HG03520 (cell line): ENCODE data around the gene CEP131.

Experiments
- ATAC-seq: cut with Tn5 transposase; IDR thresholded peaks from one replicate; pipeline ENCODE4 v1.9.1; 2021; ENCODE audit warnings: mild to moderate bottlenecking, moderate library complexity; ENCODE audit not compliant: unreplicated experiment

CEP131 gene

DNA sequence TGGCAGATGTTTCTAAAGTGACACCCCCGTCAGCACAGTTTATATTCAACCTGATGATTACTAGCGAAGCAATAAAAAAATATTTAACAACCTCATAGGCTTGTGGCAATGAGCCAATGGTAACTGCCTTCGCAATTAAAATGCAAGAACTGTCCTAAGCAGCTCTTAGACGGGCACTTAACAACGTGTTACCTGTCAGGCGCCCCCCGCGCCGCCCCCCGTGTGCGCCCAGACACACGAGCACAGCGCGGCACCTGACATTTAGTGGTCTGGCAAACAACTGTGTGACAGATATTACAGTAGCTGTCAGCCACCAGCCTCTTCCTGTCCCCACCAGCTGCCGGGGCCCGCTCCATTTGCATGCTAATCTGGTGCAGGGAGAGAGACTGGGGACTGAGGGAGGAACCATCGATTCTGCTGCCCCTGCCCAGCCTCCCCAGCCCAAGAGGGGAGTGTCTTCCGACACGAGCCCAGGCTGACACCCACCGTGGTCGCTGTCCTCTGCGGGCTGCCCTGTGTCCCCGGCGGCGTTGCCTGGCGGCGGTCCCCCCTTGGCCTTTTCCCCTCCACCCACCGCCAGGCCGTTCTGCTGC is 29.0 kb upstream of the CEP131 start:
- ATAC-seq = no peak

DNA sequence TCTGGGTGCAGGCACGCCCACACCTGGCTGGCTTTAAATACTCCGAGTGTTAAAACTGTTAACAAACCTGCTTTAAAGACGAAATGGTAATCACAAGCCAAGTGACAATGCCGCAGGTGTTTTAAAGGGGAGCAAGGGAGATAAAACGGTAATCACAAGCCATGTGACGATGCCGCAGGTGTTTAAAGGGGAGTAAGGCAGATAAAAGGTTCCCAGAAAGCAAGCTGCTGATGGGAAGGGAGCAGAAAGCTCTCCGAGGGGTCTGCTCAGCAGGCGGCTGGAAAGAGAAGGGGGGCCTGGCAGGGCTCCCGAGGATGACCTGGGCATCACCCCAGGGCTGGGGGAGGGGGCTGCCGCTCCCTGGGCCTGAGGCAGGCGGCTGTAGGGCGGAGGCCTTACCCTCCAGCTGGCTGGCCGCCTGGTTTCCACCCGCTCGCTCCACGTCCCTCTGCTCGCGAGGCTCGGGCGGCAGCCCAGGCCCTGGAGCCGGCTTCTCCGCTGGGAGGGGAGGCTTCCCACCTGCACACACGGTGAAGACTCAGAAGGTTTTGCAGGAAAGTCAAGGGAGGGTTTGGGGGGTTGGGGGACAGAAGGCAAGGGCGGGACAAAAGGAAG is 28.4 kb upstream of the CEP131 start:
- no peak for ATAC-seq

GRCh38 chr17:81250286-81251093 is 27.7 kb upstream of the CEP131 start:
- no peak for ATAC-seq

GRCh38 chr17:81249223-81250040 is 26.7 kb upstream of the CEP131 start:
- no peak for ATAC-seq

DNA sequence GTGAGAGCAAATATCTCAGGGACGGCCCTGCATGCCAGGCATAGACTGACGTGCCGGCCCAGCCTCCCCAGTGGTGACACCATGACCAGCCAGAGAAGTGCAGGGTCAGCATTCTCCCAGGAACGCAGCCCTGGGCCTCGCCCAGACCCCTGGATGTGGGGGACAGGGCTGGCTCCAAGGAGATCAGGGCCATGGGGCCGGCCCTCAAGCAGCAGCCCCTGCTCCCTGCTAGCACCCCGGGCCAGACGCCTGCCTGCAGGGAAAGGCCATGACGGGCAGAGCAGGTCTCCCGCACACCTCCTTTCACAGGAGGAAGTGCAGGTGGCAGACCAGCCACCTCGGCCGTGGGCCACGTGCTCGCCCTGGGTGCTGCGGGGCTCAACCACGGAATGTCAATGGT is 25.9 kb upstream of the CEP131 start:
- ATAC-seq = no peak

DNA sequence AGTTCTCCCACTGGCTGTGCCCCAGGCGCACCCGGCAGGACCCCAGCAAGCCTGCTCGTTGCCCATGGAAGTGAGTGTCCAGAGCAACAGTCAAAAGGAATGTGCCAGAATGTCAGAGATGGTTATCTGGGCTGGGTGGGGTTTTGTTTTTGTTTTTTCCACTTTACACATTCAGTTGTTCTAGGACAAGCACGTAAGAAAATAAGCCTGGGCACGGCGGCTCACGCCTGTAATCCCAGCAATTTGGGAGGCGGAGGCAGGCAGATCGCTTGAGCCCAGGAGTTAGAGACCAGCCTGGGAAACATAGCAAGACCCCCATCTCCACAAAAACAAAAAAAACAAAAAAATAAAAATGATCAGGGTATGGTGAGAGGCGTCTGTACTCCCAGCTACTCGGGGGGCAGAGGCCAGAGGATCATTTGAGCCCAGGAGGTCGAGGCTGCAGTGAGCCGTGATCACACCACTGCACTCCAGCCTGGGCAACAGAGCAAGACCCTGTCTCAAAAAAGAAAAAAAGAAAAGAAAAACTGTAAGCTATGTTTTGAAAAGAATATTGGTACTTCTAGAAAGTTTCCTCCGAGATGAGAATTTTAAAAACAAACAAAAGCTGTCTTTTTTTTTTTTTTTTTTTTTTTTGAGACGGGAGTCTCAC is 24.7 kb upstream of the CEP131 start:
- no peak for ATAC-seq

- no peak for ATAC-seq
Measured at GRCh38 chr17:81246679-81247338, 24.0 kb upstream of the CEP131 start.

DNA sequence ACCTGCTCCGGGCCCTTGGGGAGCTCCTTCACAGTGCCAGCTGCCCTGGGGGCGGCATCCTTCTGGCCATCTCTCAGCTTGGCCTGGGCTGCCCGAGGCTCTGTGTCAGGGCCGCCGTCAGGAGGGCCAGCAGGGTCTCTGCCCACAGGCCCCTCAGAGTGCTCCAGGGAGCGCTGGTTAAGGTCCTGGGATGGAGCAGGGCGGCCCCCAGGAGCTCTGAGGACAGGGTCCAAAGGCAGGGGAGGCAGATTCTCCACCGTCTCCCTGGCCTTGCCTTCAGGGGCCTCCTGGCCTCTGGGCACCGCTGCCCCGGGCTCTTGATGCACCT is 23.5 kb upstream of the CEP131 start:
- ATAC-seq = no peak

GRCh38 chr17:81245665-81246342 is 23.0 kb upstream of the CEP131 start:
- no peak for ATAC-seq

- no peak for ATAC-seq
Measured at GRCh38 chr17:81245024-81245664, 22.4 kb upstream of the CEP131 start.

- ATAC-seq = no peak
Measured at GRCh38 chr17:81244358-81245023, 21.7 kb upstream of the CEP131 start.

DNA sequence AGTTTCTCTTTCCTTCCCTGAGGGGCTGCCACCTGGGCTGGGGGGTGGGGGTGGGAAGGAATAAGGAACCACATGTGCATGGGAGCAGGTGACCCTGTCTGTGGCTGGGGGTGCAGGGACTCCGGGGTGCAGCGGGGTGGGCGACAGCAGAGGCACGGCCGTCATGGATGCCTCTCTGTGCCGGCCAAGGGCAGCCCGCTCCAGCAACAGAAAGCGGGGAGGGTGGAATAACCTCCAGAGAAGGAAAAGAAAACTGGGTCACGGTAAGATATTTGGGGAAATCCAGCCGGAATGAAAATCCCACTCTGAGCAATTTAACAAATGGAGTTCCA is 20.5 kb upstream of the CEP131 start:
- ATAC-seq = no peak

GRCh38 chr17:81242421-81243332 is 19.9 kb upstream of the CEP131 start:
- no peak for ATAC-seq

GRCh38 chr17:81241648-81242420 is 19.1 kb upstream of the CEP131 start:
- no peak for ATAC-seq

DNA sequence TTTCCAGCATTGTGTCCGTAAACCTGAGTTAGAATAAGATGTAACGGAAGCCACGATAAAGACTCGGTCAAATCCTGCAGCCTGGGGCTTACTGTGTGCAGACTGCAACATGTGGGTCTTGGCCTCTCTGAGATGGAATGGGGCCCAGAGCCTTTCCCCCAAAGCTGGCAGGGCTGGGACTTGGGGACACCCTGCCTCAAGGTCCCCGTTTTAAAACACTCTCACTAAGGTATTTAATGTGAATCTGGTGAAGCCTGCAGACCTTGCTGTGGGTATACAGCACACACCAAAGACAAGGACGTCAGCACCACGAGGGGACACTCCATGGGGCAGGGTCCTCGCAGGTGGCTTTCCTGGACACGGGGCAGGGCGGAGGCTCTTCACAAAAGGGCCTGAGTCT is 18.4 kb upstream of the CEP131 start:
- no peak for ATAC-seq

DNA sequence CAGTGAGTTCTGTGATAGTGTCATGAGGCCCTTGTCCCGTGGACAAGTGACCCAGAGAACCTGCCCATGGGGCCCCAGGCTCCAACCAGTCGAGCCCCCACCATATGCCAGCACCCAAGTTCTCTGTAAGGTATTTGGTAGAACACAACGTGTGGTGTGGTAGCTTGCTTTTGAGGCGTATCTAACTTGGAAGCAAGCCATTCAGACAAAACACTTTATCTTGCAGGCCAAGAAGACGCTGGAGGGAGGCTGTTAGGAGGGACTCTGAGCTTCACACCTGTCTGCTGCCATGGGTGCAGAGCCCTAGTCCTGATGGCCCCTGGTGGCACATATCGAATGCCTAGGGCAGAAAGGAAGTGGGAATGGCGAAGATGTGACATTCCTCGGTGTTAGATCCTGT is 18.0 kb upstream of the CEP131 start:
- no peak for ATAC-seq
